GM18519 (cell line): ENCODE results near the gene ZNG1F.
"Not testable (repeated sequence)": the region's sequence is repeated elsewhere in the genome, so short reads cannot be mapped to it uniquely, and the experiment has no call there.

Source experiments
- ATAC-seq: cut with Tn5 transposase; IDR thresholded peaks from one replicate; pipeline ENCODE4 v1.9.1; 2021; ENCODE audit warnings: mild to moderate bottlenecking, moderate library complexity; ENCODE audit not compliant: unreplicated experiment, low FRiP score

Gene ZNG1F

GRCh38 chr9:41189217-41189616 is at the start of gene ZNG1F:
Gene ZNG1F, minus strand, starts transcription at chr9:41189317. Its CDS starts 59 bp downstream, at chr9:41189258.
- not testable (repeated sequence) for ATAC-seq

DNA sequence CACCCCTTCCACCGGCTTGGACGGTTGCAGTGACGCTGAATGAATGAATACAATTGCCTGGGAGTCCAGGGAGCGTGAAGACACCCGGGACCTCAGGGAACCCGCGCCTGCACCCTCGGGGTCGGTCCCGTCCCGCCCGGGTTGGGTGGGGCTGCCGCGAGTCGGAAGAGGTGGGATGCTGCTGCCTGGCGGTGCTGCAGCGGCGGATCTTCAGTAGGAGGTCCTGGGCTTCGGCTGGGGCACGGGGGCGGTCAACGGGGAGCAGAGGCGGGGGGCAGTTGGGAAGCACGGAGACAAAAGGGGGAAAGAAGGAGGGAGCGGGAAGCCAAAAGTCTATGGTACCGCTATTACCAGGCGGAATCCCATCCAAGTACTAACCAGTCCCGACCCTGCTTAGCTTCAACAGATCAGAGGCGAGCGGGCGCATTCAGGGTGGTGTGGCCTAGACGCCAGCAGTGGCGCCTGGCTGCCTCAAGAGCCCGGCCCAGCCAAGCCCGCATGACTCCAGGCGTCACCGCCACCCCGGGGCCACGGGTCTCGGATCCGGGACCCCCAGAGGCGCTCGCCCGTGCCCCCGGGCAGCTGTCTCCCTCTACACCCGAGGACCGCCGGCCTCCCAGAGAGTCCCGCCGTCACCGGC is 48.1 kb upstream of the ZNG1F start:
- not testable (repeated sequence) for ATAC-seq

DNA sequence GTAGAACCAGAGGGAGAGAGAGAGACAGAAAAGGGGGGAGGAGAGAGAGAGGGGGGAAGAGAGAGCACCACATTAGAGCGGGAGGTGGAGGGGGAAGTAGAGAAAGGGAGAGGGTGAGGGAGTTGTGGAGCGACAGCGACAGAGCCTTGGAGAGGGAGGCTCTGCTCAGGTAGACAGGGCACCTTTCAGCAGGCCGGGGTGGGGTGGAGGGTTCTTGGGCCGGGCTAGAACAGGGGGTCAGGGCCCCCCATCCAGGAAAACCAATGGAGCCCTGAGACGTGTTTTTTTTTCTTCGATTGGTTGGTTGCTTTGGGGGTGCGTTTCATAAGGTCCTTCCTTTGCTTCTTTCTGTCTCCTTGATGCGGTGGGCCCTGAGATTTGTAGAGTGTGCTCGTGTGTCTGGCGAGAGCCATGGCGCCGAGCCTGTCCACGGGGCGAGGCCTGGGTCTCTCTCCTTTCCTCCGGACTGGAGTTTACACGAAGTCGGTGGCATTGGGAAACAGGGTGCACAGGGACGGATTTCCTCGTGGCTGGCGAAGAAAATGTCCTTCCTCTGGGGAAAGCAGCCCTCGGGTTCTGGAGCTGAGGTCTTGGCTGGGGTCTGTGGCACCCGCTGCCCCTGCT is 47.5 kb upstream of the ZNG1F start:
- not testable (repeated sequence) for ATAC-seq

DNA sequence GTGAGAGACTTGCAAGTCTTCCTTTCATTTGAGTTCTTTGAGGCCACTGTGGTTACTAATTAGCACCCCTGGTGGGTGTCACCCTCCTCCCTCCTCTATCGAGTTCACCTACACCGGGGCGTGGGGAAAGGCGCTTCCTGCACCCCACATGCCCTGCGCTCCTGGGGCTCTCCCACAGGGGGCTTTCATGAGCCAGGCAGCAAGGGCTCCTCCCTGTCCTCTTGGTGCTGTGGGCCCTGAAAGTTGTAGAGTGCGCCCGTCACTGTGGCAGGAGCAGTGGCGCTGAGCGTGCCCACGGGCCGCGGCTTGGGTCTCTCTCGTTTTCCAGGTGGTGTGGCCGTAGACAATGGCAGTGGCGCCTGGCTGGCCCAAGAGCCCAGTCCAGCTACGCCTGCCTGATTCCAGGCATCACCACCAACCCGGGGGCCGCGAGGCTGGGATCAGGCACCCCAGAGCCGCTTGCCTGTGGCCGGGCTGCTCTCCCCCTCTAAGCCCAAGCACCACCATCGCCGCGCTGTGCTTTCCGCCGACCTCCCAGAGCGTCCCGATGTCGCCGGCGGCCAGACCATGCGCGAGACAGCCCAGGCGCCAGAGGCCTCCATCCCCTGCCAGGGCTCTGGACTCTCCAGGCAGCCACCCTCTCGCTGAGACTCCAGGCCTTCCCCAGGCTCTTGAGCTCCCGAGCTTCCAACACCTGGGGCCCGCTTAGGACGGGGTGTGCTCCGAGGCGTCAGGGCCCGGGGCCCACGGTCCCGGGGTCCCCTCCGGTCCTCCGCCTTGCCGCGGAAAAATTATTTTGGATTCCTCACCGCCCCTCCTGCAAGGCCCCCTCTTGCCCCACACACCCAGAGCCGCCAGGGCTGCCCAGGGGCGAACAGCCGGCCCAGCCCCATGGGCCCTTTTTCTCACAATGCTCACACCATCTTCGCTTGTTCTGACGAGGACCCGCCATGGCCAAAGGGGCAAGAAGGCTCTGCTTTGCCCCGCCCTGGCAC is 46.0 kb upstream of the ZNG1F start:
- peak; percentile 100 for ATAC-seq

DNA sequence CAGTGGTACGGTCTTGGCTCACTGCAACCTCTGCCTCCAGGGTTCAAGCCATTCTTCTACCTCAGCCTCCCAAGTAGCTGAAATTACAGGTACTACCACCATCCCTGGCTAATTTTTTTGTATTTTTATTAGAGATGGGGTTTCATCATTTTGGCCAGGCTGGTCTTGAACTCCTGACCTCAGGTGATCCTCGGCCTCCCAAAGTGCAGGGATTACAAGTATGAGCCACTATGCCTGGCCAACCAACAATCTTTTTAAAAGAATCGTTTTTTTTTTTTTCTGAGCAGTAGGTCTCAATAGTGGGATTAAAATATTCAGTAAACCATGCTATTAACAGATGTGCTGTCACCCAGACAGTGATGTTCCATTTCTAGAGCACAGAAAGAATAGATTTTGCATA is 45.1 kb upstream of the ZNG1F start:
- not testable (repeated sequence) for ATAC-seq

- not testable (repeated sequence) for ATAC-seq
These were observed 43.2 kb upstream of the ZNG1F start for GRCh38 chr9:41232326-41232725.

DNA sequence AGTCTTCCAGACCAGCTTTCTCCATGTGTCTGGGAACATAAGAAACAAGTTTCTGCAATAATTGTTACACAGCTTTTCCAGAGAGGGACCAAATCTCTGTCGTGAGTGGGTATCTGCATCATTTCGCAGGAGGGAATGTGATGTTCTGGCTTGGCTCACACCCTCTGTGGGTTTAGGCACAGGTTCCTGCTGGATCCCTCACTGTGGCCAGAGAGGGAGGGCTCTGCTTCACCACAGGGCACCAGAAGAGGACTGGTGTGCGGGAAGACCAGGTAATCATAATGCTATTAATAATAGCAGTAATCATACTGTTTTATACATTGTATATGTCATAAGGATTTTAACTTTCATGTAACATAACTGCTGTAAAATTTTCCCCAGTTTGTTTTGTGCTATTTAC is 41.3 kb upstream of the ZNG1F start:
- ATAC-seq, result not testable (repeated sequence)

- ATAC-seq, result no peak
These were observed 40.6 kb upstream of the ZNG1F start for GRCh38 chr9:41229408-41230401.

DNA sequence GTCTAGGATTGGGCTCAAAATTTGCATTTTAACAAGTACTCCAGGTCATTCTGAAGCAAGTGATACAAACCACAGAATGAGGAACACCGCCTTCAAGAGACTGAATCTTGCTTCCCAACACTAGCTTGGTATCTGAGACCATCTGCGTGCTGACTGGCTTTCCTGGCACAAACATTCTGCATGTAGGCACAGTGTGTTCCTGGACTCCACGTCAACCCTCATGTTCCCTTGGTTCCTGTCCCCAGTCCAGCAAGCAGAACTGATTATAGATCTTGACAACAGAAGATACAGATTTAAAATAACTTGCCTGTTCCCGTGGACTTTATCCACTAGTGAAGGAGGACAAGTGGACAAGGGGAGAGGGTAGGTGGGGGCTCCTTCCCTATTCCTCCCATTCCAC is 30.7 kb upstream of the ZNG1F start:
- ATAC-seq, result not testable (repeated sequence)

DNA sequence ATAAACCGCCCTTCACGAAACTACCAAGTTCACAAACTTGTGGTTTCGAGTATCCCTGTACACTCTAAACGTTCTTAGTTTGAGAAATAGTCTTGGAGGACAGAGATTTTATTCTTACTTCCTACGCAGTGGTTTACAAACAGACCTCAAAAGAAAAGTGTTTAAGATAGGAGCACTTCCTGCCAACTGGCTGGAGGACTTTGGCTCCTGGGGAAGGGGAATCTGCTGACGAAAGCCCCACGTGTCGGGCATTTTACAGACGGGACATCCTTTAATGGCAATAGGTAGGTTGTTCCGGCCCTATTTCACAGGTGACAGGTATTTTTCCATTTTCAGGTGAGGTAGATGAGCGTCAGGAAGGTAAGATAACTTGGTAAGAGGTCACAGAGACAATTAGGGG is 678 bp downstream of the ZNG1F start:
- ATAC-seq, result not testable (repeated sequence)

DNA sequence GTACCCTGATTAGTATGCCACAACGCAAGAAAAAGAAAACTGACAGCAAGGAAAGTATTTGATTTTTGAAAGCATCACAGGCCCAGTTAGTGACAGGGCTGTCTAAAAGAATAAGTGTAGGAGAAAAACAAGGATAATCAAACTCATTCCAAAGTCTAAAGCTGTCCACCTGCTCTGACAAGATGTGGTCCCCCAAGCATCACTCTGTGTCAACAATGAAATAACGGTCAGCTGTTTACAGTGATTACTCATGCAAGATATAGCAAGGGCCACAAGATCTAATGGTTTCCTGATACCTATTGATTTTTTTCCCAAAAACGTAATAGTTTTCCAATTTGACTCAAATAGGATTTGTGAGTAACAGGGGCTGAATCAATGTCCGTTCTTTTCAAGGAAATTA is 14.1 kb downstream of the ZNG1F start:
- not testable (repeated sequence) for ATAC-seq

GRCh38 chr9:41150116-41150515 is 39.0 kb downstream of the ZNG1F start:
- not testable (repeated sequence) for ATAC-seq

DNA sequence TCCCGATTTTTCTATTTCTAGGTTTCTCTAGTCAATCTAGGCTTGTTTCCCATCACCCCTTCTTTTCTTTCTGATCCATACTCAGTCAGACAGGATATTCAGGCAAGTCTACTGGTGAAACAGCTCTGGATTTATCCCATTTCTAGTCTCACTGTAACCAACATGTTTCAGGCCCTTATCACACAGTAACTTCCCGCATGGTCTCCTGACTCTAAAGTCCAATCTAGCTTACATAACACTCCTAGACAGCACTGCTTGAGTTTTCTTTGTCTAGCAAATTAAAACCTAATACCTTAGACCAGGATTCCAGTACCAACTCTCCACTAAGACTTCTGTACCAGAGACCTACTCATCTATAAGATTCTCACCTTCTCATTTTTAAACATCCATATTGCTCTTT is 47.2 kb downstream of the ZNG1F start:
- ATAC-seq, result not testable (repeated sequence)

GRCh38 chr9:41128581-41128980 is 60.5 kb downstream of the ZNG1F start, which contains the start of gene FOXD4L6:
Gene FOXD4L6, minus strand, starts transcription at chr9:41128681. Its CDS starts 298 bp downstream, at chr9:41128383.
- not testable (repeated sequence) for ATAC-seq

- ATAC-seq, result not testable (repeated sequence)
These were observed 62.2 kb downstream of the ZNG1F start for GRCh38 chr9:41126746-41127446.

- ATAC-seq, result not testable (repeated sequence)
These were observed 63.2 kb downstream of the ZNG1F start for GRCh38 chr9:41125936-41126335.

DNA sequence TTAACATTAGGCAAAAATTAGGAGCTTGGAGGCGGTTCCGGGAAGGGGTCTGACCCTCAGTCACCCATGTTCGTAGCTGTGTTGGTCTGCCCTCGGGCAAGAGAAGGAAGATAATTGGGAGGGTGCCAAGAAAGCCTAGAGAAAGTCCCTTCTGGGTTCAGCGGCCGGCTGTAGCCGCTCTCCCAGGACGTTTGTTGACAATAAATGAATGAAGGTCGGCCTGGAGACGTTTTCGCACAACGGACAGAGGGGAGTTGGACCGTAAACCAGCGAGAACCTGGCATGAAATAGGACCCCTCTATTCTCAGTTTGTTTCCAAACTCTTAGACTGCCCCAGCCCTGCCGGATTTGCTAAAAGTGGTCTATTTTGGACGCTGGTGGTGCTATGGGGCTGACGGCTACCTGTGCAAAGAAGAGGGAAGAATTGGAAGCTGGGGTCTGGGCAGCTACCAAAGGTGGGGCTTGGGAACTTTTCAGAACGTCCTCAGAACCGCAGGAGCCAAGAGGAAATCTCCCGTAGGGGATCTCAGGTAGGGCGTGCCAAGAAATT is 63.9 kb downstream of the ZNG1F start:
- ATAC-seq, result not testable (repeated sequence)

- ATAC-seq, result not testable (repeated sequence)
These were observed 64.6 kb downstream of the ZNG1F start for GRCh38 chr9:41124250-41125108.
